GM23338 (cell line): ENCODE data around the gene ARF3. TPM values are rescaled to one million over a fixed set of nuclear protein-coding genes. Genes with fewer than 3 reads are reported as not detected.

ENCODE experiments used
- ATAC-seq: fragments of 200-7000 bp; cut with Tn5 transposase; 3 replicates; pipeline ENCODE4 v1.9.1; 2020
- DNase-seq: peaks from one replicate; pipeline ENCODE4 v3.0.0-alpha.2; 2015; ENCODE audit warnings: low spot score
- H2AFZ ChIP-seq: fragments of 200-600 bp; sonication (generic); 2 replicates; pipeline ENCODE4 v1.8.0; 2016; ENCODE audit warnings: antibody characterized with exemption, mild to moderate bottlenecking, moderate library complexity
- H3F3A ChIP-seq: fragments of 200-600 bp; sonication (generic); replicated peaks from 2 replicates; pipeline ENCODE4 v1.8.0; 2017; ENCODE audit warnings: antibody characterized with exemption, mixed run types, low read depth
- H3K27ac ChIP-seq: fragments of 200-600 bp; sonication (generic); 2 replicates; pipeline ENCODE4 v1.6.1; 2016; ENCODE audit warnings: low read depth
- H3K27me3 ChIP-seq: fragments of 200-600 bp; sonication (generic); 2 replicates; pipeline ENCODE4 v1.8.0; 2016; ENCODE audit warnings: mild to moderate bottlenecking, mixed run types, moderate library complexity; ENCODE audit not compliant: insufficient read depth
- H3K36me3 ChIP-seq: fragments of 200-600 bp; sonication (generic); 2 replicates; pipeline ENCODE4 v1.8.0; 2016; ENCODE audit warnings: mild to moderate bottlenecking; ENCODE audit not compliant: insufficient read depth
- H3K4me1 ChIP-seq: fragments of 200-600 bp; sonication (generic); 2 replicates; pipeline ENCODE4 v1.8.0; 2016; ENCODE audit warnings: mild to moderate bottlenecking, moderate library complexity; ENCODE audit not compliant: insufficient read depth
- H3K4me2 ChIP-seq: fragments of 200-600 bp; sonication (generic); 2 replicates; pipeline ENCODE4 v1.7.1; 2017; ENCODE audit warnings: mixed run types
- H3K4me3 ChIP-seq: fragments of 200-600 bp; sonication (generic); 2 replicates; pipeline ENCODE4 v1.6.1; 2016; ENCODE audit warnings: mixed run types
- H3K79me2 ChIP-seq: fragments of 200-600 bp; sonication (generic); replicated peaks from 2 replicates; pipeline ENCODE4 v1.8.0; 2017; ENCODE audit warnings: mild to moderate bottlenecking; ENCODE audit not compliant: insufficient read depth
- H3K9me2 ChIP-seq: fragments of 200-600 bp; sonication (generic); 2 replicates; pipeline ENCODE4 v1.8.0; 2017; ENCODE audit not compliant: insufficient read depth
- H4K20me1 ChIP-seq: fragments of 200-600 bp; sonication (generic); replicated peaks from 2 replicates; pipeline ENCODE4 v1.8.0; 2017; ENCODE audit warnings: mild to moderate bottlenecking; ENCODE audit not compliant: insufficient read depth
- H3K27ac Mint-ChIP-seq: 2 replicates; pipeline ENCODE4 v1.8.0; 2020; ENCODE audit warnings: inconsistent platforms, mild to moderate bottlenecking, moderate library complexity, mixed read lengths
- H3K27me3 Mint-ChIP-seq: 3 replicates; pipeline ENCODE4 v1.8.0; 2022; ENCODE audit warnings: low read depth, mild to moderate bottlenecking, moderate library complexity, mixed read lengths, inconsistent platforms; ENCODE audit not compliant: insufficient read depth, poor library complexity
- H3K36me3 Mint-ChIP-seq: 3 replicates; pipeline ENCODE4 v1.8.0; 2021; ENCODE audit warnings: low read depth, mild to moderate bottlenecking, inconsistent platforms, moderate library complexity, mixed read lengths
- H3K4me1 Mint-ChIP-seq: 3 replicates; pipeline ENCODE4 v1.8.0; 2020; ENCODE audit warnings: mild to moderate bottlenecking, inconsistent platforms, mixed read lengths
- H3K4me3 Mint-ChIP-seq: 3 replicates; pipeline ENCODE4 v1.8.0; 2021; ENCODE audit warnings: moderate library complexity, mild to moderate bottlenecking, inconsistent platforms, mixed read lengths
- H3K9me3 Mint-ChIP-seq: 3 replicates; pipeline ENCODE4 v1.8.0; 2020; ENCODE audit warnings: moderate library complexity, mild to moderate bottlenecking, inconsistent platforms, mixed read lengths
- CTCF ChIP-seq, 2 experiments: fragments of 200-600 bp in 1 of 2; sonication (generic) in 1 of 2; conservative IDR thresholded peaks; 2 replicates each; pipeline versions ENCODE4 v1.5.1 to v1.6.1; 2016 to 2017; ENCODE audit warnings: antibody characterized with exemption in 2 of 2, low read depth in 2 of 2, mild to moderate bottlenecking in 2 of 2, moderate library complexity in 1 of 2
- EZH2 ChIP-seq: fragments of 200-600 bp; sonication (generic); IDR thresholded peaks from one replicate; pipeline ENCODE4 v1.8.0; 2017; ENCODE audit warnings: antibody characterized with exemption, mild to moderate bottlenecking, low read depth; ENCODE audit not compliant: unreplicated experiment
- EZH2phosphoT487 ChIP-seq: fragments of 200-600 bp; sonication (generic); IDR thresholded peaks from one replicate; pipeline ENCODE4 v1.8.1; 2018; ENCODE audit warnings: antibody characterized with exemption; ENCODE audit not compliant: unreplicated experiment
- JUNB ChIP-seq: IDR thresholded peaks from one replicate; pipeline ENCODE4 v1.6.1; 2016; ENCODE audit warnings: antibody characterized with exemption; ENCODE audit not compliant: unreplicated experiment
- NANOG ChIP-seq: IDR thresholded peaks from 2 replicates; pipeline ENCODE4 v1.6.1; 2016; ENCODE audit warnings: antibody characterized with exemption, borderline replicate concordance
- REST ChIP-seq: IDR thresholded peaks from one replicate; pipeline ENCODE4 v1.6.1; 2018; ENCODE audit warnings: antibody characterized with exemption; ENCODE audit not compliant: unreplicated experiment
- ZNF114 ChIP-seq: fragments of 250-450 bp; sonication (Bioruptor Pico); IDR thresholded peaks from 2 replicates; pipeline ENCODE4 v1.5.0; 2020; ENCODE audit warnings: mild to moderate bottlenecking, moderate library complexity
- ZNF331 ChIP-seq: fragments of 250-450 bp; sonication (Bioruptor Pico); IDR thresholded peaks from 2 replicates; pipeline ENCODE4 v1.5.0; 2020; ENCODE audit warnings: low read depth, mild to moderate bottlenecking, moderate library complexity
- polyA plus RNA-seq: library from polyadenylated mRNA; unstranded; fragments of >200 nt; fragmentation: Nextera tagmentation; extraction: Ambion mirVana; gene quantifications from 2 replicates; pipeline ENCODE4 v1.2.1, GENCODE V29; 2016
- total RNA-seq: library from RNA; depleted of rRNA; stranded (reverse); fragments of >200 nt; shearing (Covaris generic); gene quantifications from 2 replicates; pipeline ENCODE4 v1.2.3, GENCODE V29; 2014
- TF ChIP-seq, protein P1 (sequence below): IDR thresholded peaks from 2 replicates; pipeline ENCODE4 v1.6.1; 2016; ENCODE audit warnings: antibody characterized with exemption

ARF3 gene
- total and polyA plus RNA-seq, 2 experiments from 2014 or later: 53.9 to 125 TPM

DNA sequence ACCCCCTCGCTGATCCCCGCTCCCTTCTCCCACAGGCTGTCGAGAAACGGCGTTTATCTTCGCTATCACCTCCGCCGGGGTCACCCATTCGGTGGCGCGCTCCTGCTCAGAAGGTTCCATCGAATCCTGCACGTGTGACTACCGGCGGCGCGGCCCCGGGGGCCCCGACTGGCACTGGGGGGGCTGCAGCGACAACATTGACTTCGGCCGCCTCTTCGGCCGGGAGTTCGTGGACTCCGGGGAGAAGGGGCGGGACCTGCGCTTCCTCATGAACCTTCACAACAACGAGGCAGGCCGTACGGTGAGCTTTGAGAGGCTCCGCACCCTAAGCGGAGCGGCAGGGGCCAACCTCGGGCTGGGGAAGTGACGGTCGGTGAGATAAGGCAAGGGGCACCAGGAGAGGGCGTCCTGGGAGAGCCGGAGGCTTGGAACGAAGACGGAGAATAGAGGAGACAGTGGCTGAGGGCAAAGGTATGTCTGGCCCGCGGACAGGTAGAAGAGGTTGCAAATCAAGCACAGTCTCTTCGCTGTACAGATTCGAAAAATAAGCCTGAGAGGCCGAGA, 23.2 kb upstream of the ARF3 start:
- Histone ChIP-seq H3K79me2 (no peaks in the 10 kb centered on the region), H3K9me2 (no peaks in the 10 kb centered on the region), H4K20me1 (peaks cover 17% of the 10 kb centered on the region), H3K36me3 (no peaks in the 10 kb centered on the region), H3K4me1 (peaks cover 21% of the 10 kb centered on the region; the same call in 1 of the 2 replicates), H3K27ac (no peak overlapping the region), H3F3A (peaks cover 12% of the 10 kb centered on the region; the same call in 1 of the 2 replicates), H3K27me3 (peaks cover 100% of the 10 kb centered on the region), H2AFZ (peak overlapping the region; percentile 94), H3K4me2 (peak overlapping the region; percentile 88), H3K4me3 (peak overlapping the region; percentile 59)
- Mint-ChIP-seq H3K4me1 (peaks cover 36% of the 10 kb centered on the region), H3K4me3 (peak overlapping the region; percentile 69), H3K27ac (no peak overlapping the region), H3K9me3 (no peaks in the 10 kb centered on the region; the same call in 2 of the 3 replicates), H3K36me3 (no peaks in the 10 kb centered on the region), H3K27me3 (peaks cover 99% of the 10 kb centered on the region)
- peak; percentile 63 for ATAC-seq
- TF ChIP-seq NANOG (no peak), EZH2 (peak; percentile 94), EZH2phosphoT487 (peak; percentile 87), CTCF (conservative IDR thresholded peaks at IDR 0.05; ENCODE audit: low read depth in 2 of 2) (peak; percentile 33 to 65)
- peak; percentile 88 for DNase-seq

- Mint-ChIP-seq H3K27me3 (peaks cover 99% of the 10 kb centered on the region), H3K4me1 (peaks cover 36% of the 10 kb centered on the region), H3K4me3 (peak overlapping the region; percentile 69), H3K9me3 (no peaks in the 10 kb centered on the region; the same call in 2 of the 3 replicates), H3K36me3 (no peaks in the 10 kb centered on the region), H3K27ac (no peak overlapping the region)
- peak; percentile 3; the same call in 2 of the 3 replicates for ATAC-seq
- H2AFZ ChIP-seq: peak overlapping the region; percentile 94
- H3K79me2 ChIP-seq: no peaks in the 10 kb centered on the region
- DNase-seq: peak; percentile 52
- H3F3A ChIP-seq: peaks cover 12% of the 10 kb centered on the region; the same call in 1 of the 2 replicates
- H3K4me3 ChIP-seq: peak overlapping the region; percentile 59
- no peaks in the 10 kb centered on the region for H3K9me2 ChIP-seq
- no peaks in the 10 kb centered on the region for H3K36me3 ChIP-seq
- H3K27ac ChIP-seq: no peak overlapping the region
- H4K20me1 ChIP-seq: peaks cover 17% of the 10 kb centered on the region
- peaks cover 21% of the 10 kb centered on the region; the same call in 1 of the 2 replicates for H3K4me1 ChIP-seq
- H3K27me3 ChIP-seq: peaks cover 100% of the 10 kb centered on the region
- peak overlapping the region; percentile 88 for H3K4me2 ChIP-seq
- TF ChIP-seq REST: no peak
- TF ChIP-seq NANOG: no peak
- TF ChIP-seq CTCF (conservative IDR thresholded peaks at IDR 0.05; ENCODE audit: low read depth in 2 of 2): no peak
- TF ChIP-seq, protein P1, sequence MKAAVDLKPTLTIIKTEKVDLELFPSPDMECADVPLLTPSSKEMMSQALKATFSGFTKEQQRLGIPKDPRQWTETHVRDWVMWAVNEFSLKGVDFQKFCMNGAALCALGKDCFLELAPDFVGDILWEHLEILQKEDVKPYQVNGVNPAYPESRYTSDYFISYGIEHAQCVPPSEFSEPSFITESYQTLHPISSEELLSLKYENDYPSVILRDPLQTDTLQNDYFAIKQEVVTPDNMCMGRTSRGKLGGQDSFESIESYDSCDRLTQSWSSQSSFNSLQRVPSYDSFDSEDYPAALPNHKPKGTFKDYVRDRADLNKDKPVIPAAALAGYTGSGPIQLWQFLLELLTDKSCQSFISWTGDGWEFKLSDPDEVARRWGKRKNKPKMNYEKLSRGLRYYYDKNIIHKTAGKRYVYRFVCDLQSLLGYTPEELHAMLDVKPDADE: no peak
- TF ChIP-seq EZH2: peak; percentile 93
- peak; percentile 59 for TF ChIP-seq EZH2phosphoT487
- TF ChIP-seq JUNB: no peak
- TF ChIP-seq ZNF331 (CRISPR knock-in tag): no peak
- TF ChIP-seq ZNF114 (CRISPR knock-in tag): no peak
Observed at GRCh38 chr12:48979602-48980388, 22.5 kb upstream of the ARF3 start.
